ENCODE data around the gene ZNF511.

The ZNF511 gene

GRCh38 chr10:133355991-133356390 lies 47.3 kb downstream of the ZNF511 start:
- DNase-seq = no peak

- no peak for DNase-seq
These were observed 48.0 kb downstream of the ZNF511 start for GRCh38 chr10:133356549-133357284.

GRCh38 chr10:133357285-133358161 lies 48.8 kb downstream of the ZNF511 start, which contains the start of gene FUOM:
FUOM (minus strand) TSS chr10:133358019; CDS start chr10:133358007, 12 bp downstream.
- peak; percentile 75 for DNase-seq

GRCh38 chr10:133358162-133358924 lies 49.6 kb downstream of the ZNF511 start:
- DNase-seq = no peak

- no peak for DNase-seq
These were observed 50.2 kb downstream of the ZNF511 start for GRCh38 chr10:133358925-133359310.

GRCh38 chr10:133359554-133359971 lies 50.8 kb downstream of the ZNF511 start:
- peak; percentile 23 for DNase-seq

GRCh38 chr10:133359972-133360610 lies 51.4 kb downstream of the ZNF511 start:
- no peak for DNase-seq

GRCh38 chr10:133361227-133361626 lies 52.5 kb downstream of the ZNF511 start:
- DNase-seq = no peak

GRCh38 chr10:133361773-133362441 lies 53.2 kb downstream of the ZNF511 start:
- no peak for DNase-seq

All from stimulated activated CD4-positive, alpha-beta T cell treated with anti-CD3 and anti-CD28 coated beads, Interleukin-4, amount 100 ng/mL, for 24 hours (primary cell).